Keratinocyte (primary cell): Measurements from ENCODE around the gene SAXO1. TPM values are rescaled to one million over a fixed set of nuclear protein-coding genes. Genes with fewer than 3 reads are reported as not detected.

Experiments used
- DNase-seq: peaks from one replicate; pipeline ENCODE4 v3.0.0-alpha.2; 2011; ENCODE audit warnings: low read depth, missing footprints, low spot score
- FAIRE-seq: peaks from 2 replicates; lab custom pipeline; 2011; peaks lifted over from hg19 to GRCh38; lab: Jason Lieb, UNC
- H2AFZ ChIP-seq: 2 replicates; pipeline ENCODE4 v1.6.0; 2012; ENCODE audit warnings: low read length, control low read depth, inconsistent platforms; ENCODE audit not compliant: control insufficient read depth
- H3K27ac ChIP-seq: 2 replicates; pipeline ENCODE4 v1.5.1; 2011; ENCODE audit warnings: low read length; ENCODE audit not compliant: control insufficient read depth, insufficient read depth
- H3K27me3 ChIP-seq: 3 replicates; pipeline ENCODE4 v1.6.0; 2011; ENCODE audit warnings: low read length; ENCODE audit not compliant: control insufficient read depth, insufficient read depth; ENCODE audit errors: extremely low read depth
- H3K36me3 ChIP-seq, 2 experiments: 2 replicates in 1 of 2; 3 replicates in 1 of 2; pipeline ENCODE4 v1.5.1; 2011; ENCODE audit warnings: low read length in 2 of 2, mild to moderate bottlenecking in 1 of 2; ENCODE audit not compliant: control insufficient read depth in 2 of 2, insufficient read depth in 2 of 2; ENCODE audit errors: extremely low read depth in 1 of 2
- H3K4me1 ChIP-seq: 3 replicates; pipeline ENCODE4 v1.5.1; 2011; ENCODE audit warnings: low read length; ENCODE audit not compliant: control insufficient read depth, insufficient read depth; ENCODE audit errors: extremely low read depth
- H3K4me2 ChIP-seq: 3 replicates; pipeline ENCODE4 v1.6.0; 2011; ENCODE audit warnings: low read depth, low read length; ENCODE audit not compliant: control insufficient read depth, insufficient read depth; ENCODE audit errors: extremely low read depth
- H3K4me3 ChIP-seq, 3 experiments: fragments of 200-600 bp in 1 of 3; sonication (generic) in 1 of 3; 2 replicates in 2 of 3; 3 replicates in 1 of 3; pipeline ENCODE4 v1.5.1; 2011 to 2016; ENCODE audit warnings: low read length in 3 of 3, mild to moderate bottlenecking in 3 of 3, control low read depth in 2 of 3, inconsistent platforms in 1 of 3, low read depth in 1 of 3, mixed read lengths in 1 of 3, mixed run types in 1 of 3, moderate library complexity in 1 of 3; ENCODE audit not compliant: control insufficient read depth in 2 of 3, insufficient read depth in 2 of 3; ENCODE audit errors: extremely low read depth in 1 of 3
- H3K79me2 ChIP-seq: 2 replicates; pipeline ENCODE4 v1.6.0; 2012; ENCODE audit warnings: low read length; ENCODE audit not compliant: control insufficient read depth, insufficient read depth
- H3K9ac ChIP-seq: 3 replicates; pipeline ENCODE4 v1.6.0; 2011; ENCODE audit warnings: low read length; ENCODE audit not compliant: control insufficient read depth, insufficient read depth; ENCODE audit errors: extremely low read depth
- H3K9me1 ChIP-seq: 3 replicates; pipeline ENCODE4 v1.6.0; 2011; ENCODE audit warnings: low read length; ENCODE audit not compliant: control insufficient read depth, insufficient read depth; ENCODE audit errors: extremely low read depth
- H3K9me3 ChIP-seq: 2 replicates; pipeline ENCODE4 v1.5.1; 2012; ENCODE audit warnings: low read depth, low read length; ENCODE audit not compliant: control insufficient read depth
- H4K20me1 ChIP-seq: 3 replicates; pipeline ENCODE4 v1.6.0; 2011; ENCODE audit warnings: low read length; ENCODE audit not compliant: control insufficient read depth, insufficient read depth; ENCODE audit errors: extremely low read depth
- CTCF ChIP-seq, 3 experiments: IDR thresholded peaks in 1 of 3; conservative IDR thresholded peaks in 1 of 3; optimal IDR thresholded peaks in 1 of 3; 2 replicates in 2 of 3; 3 replicates in 1 of 3; pipeline versions ENCODE3 to v1.5.1; 2011; ENCODE audit warnings: low read length in 3 of 3, mild to moderate bottlenecking in 3 of 3, moderate library complexity in 2 of 3, control low read depth in 1 of 3, inconsistent platforms in 1 of 3; ENCODE audit not compliant: insufficient read depth in 2 of 3; ENCODE audit errors: extremely low read depth in 1 of 3
- EZH2 ChIP-seq: IDR thresholded peaks from one replicate; pipeline ENCODE4 v1.6.1; 2012; ENCODE audit warnings: inconsistent platforms, mild to moderate bottlenecking, low read length, moderate library complexity
- dilution Hi-C: fragments of 300-500 bp; cut with MboI; formaldehyde crosslinking; loops from one replicate; pipeline ENCODE4 v1.7.0; 2020; ENCODE audit warnings: low sequenced_read_pairs; ENCODE audit not compliant: extremely low pct_ligation_motif_present
- polyA plus RNA-seq, 5 experiments: library from polyadenylated mRNA; depleted of rRNA in 3 of 5; stranded (reverse) in 3 of 5; stranded (forward) in 1 of 5; unstranded in 1 of 5; fragments of >200 nt; gene quantifications; 1 replicate in 1 of 5; 2 replicates in 3 of 5; 3 replicates in 1 of 5; pipeline versions ENCODE4 v1.2.1 to v1.2.3, GENCODE V29; 2011 to 2012; ENCODE audit warnings: missing spikeins in 2 of 5, low read depth in 1 of 5, low replicate concordance in 1 of 5

Gene SAXO1
- polyA plus RNA-seq, 1 donor (not counting 4 experiments of a cell fraction or from before 2014, with no cell fraction given), result not detected

- DNase-seq (no peak), FAIRE-seq (no peak)
- Histone ChIP-seq H3K36me3 (no peaks in the 10 kb centered on the region), H3K27ac (no peak overlapping the region), H3K27me3 (no peaks in the 10 kb centered on the region), H3K4me1 (no peaks in the 10 kb centered on the region), H3K9me1 (no peaks in the 10 kb centered on the region), H3K9ac (no peak overlapping the region), H2AFZ (no peak overlapping the region), H4K20me1 (no peaks in the 10 kb centered on the region), H3K79me2 (no peaks in the 10 kb centered on the region), H3K4me3 (no peak overlapping the region), H3K4me2 (no peak overlapping the region), H3K9me3 (no peaks in the 10 kb centered on the region)
- TF ChIP-seq CTCF (optimal IDR thresholded peaks at IDR 0.05 in 1 of 3, IDR thresholded peaks at IDR 0.05 in 1 of 3, conservative IDR thresholded peaks at IDR 0.05 in 1 of 3; ENCODE audit: extremely low read depth in 1 of 3, insufficient read depth in 2 of 3, low read length in 3 of 3) (no peak), EZH2 (no peak)
- dilution Hi-C loops, result no loop called here
Observed at GRCh38 chr9:18989865-18990264, 43.1 kb downstream of the SAXO1 start.

GRCh38 chr9:18989097-18989496 is 43.9 kb downstream of the SAXO1 start:
- Histone ChIP-seq H3K27ac (no peak overlapping the region), H3K9me1 (no peaks in the 10 kb centered on the region), H3K79me2 (no peaks in the 10 kb centered on the region), H3K9me3 (no peaks in the 10 kb centered on the region), H4K20me1 (no peaks in the 10 kb centered on the region), H2AFZ (no peak overlapping the region), H3K4me1 (no peaks in the 10 kb centered on the region), H3K9ac (no peak overlapping the region), H3K27me3 (no peaks in the 10 kb centered on the region), H3K4me2 (no peak overlapping the region), H3K4me3 (no peak overlapping the region), H3K36me3 (no peaks in the 10 kb centered on the region)
- DNase-seq (no peak), FAIRE-seq (no peak)
- dilution Hi-C loops, result no loop called here
- no peak for TF ChIP-seq EZH2
- no peak for TF ChIP-seq CTCF (optimal IDR thresholded peaks at IDR 0.05 in 1 of 3, IDR thresholded peaks at IDR 0.05 in 1 of 3, conservative IDR thresholded peaks at IDR 0.05 in 1 of 3; ENCODE audit: extremely low read depth in 1 of 3, insufficient read depth in 2 of 3, low read length in 3 of 3)
